Effector memory CD4-positive, alpha-beta T cell (primary cell): ENCODE results near the gene EVX1.

Experiments used
- DNase-seq, 3 donors: peaks; one replicate each; pipeline ENCODE4 v3.0.0-alpha.2; 2020
- H3K27ac ChIP-seq: 2 replicates; pipeline ENCODE4 v1.7.0; 2013; ENCODE audit warnings: mild to moderate bottlenecking, low read length, moderate library complexity; ENCODE audit not compliant: insufficient read depth, poor library complexity, severe bottlenecking
- H3K27me3 ChIP-seq: replicated peaks from 2 replicates; pipeline ENCODE4 v1.7.0; 2013; ENCODE audit warnings: mild to moderate bottlenecking, low read length; ENCODE audit not compliant: insufficient read depth, control insufficient read depth, poor library complexity, severe bottlenecking
- H3K36me3 ChIP-seq: 2 replicates; pipeline ENCODE4 v1.7.0; 2013; ENCODE audit warnings: mild to moderate bottlenecking, low read length, moderate library complexity; ENCODE audit not compliant: control insufficient read depth, insufficient read depth
- H3K4me1 ChIP-seq: 2 replicates; pipeline ENCODE4 v1.7.0; 2013; ENCODE audit warnings: low read length, mild to moderate bottlenecking; ENCODE audit not compliant: control insufficient read depth, insufficient read depth, poor library complexity, severe bottlenecking
- H3K4me3 ChIP-seq: 2 replicates; pipeline ENCODE4 v1.7.0; 2013; ENCODE audit warnings: low read length, low read depth, mild to moderate bottlenecking; ENCODE audit not compliant: insufficient read depth, poor library complexity, severe bottlenecking
- H3K9me3 ChIP-seq: 2 replicates; pipeline ENCODE4 v1.7.0; 2013; ENCODE audit warnings: mild to moderate bottlenecking, low read length, moderate library complexity; ENCODE audit not compliant: control insufficient read depth

The EVX1 gene

DNA sequence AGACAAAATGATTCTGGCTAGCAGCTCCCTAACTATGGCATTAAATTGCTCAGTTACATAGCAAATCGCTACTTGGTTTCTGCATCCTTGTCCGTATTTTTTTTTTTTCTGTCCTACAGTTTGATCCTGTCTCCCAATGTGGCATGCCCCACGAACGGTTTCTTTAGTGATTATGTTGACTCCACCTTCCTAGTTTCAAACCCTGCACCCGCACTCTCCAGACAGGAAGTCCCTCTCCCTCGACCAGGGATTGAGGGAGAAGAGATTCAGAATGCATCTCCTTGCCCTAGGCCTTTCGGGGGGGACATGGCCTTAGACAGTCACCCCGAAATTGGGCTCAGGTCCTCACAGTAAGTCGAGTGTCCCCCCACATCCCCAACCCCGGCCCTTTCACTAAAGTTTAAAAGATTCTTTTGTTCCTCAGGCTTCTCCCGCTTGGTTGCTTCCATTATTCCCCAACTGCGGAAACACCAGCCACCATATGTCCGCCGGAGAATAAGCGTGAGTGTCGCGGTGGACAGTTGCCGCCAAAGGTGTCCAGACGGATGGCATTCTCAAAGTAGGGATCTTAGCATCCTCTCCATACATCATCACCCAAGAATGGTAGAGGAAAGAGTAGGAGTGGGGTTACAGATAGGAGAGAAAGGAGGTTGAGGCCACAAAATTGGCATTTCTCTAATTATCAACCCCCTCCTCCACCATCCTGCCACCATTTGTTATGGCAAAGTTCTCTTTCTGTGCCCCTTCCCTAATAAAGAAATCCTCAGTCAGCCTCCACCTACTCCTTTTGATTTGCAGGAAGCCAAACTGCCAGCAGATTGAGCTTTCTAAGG is 7.3 kb downstream of the EVX1 start:
- H3K27ac ChIP-seq, result no peak overlapping the region
- peaks cover 52% of the 10 kb centered on the region for H3K27me3 ChIP-seq
- no peak for DNase-seq
- no peak overlapping the region for H3K4me3 ChIP-seq
- H3K4me1 ChIP-seq, result peaks cover 19% of the 10 kb centered on the region
- H3K9me3 ChIP-seq, result no peaks in the 10 kb centered on the region
- no peaks in the 10 kb centered on the region for H3K36me3 ChIP-seq

DNA sequence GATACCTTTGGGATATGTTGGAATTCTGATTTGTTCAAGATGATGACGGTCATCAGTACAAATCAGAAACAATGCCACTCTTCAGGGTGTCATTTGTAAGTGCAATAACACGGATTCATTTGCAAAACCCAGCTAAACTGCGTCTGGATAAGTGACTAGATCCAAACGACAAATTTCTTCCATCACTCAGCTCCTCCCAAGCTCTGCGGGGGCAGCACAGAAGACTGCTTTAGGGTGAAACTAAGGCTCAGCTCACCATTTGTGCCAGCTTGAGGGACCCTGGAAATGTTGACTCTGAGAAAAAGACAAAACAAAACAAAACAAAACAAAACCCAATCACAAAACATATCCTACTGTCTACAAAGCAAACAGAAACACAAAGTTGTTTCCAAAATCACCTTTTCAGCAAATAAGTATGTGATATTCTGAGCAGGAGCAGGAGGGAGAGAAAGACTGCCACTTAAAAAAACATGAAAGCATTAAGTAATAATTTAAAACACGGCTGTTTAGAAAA is 8.0 kb downstream of the EVX1 start:
- DNase-seq, result no peak
- Histone ChIP-seq H3K27me3 (peaks cover 45% of the 10 kb centered on the region), H3K4me3 (no peak overlapping the region)

DNA sequence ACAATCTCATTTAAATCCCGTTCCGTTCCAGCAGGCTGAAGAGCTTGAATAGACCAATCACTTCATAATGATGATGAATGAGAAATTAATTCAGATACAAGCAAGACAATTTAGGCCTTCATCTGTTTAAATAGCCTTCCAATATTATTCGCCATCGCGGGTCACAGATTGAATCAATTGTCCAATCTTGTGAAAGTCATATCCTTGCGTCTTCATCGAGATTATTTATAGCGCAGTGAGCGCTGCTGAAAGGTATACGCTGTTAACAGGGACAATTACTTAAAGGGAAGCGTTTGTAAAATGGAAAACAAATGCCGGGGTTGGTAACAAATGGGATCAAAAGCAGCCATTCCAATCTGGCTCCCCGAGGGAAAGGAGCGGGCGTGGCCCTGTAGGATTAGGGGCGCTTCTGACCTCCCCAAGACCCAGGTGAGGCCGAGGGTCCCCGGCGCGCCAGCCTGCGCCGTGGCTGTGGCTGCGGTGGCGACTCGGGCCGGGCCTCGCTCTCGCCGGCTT is 8.6 kb downstream of the EVX1 start:
- DNase-seq, result no peak

More for the DNA sequence above, 8.0 kb downstream of the EVX1 start:
- Histone ChIP-seq H3K36me3 (no peaks in the 10 kb centered on the region), H3K9me3 (no peaks in the 10 kb centered on the region), H3K4me1 (peaks cover 15% of the 10 kb centered on the region), H3K27ac (no peak overlapping the region)

DNA sequence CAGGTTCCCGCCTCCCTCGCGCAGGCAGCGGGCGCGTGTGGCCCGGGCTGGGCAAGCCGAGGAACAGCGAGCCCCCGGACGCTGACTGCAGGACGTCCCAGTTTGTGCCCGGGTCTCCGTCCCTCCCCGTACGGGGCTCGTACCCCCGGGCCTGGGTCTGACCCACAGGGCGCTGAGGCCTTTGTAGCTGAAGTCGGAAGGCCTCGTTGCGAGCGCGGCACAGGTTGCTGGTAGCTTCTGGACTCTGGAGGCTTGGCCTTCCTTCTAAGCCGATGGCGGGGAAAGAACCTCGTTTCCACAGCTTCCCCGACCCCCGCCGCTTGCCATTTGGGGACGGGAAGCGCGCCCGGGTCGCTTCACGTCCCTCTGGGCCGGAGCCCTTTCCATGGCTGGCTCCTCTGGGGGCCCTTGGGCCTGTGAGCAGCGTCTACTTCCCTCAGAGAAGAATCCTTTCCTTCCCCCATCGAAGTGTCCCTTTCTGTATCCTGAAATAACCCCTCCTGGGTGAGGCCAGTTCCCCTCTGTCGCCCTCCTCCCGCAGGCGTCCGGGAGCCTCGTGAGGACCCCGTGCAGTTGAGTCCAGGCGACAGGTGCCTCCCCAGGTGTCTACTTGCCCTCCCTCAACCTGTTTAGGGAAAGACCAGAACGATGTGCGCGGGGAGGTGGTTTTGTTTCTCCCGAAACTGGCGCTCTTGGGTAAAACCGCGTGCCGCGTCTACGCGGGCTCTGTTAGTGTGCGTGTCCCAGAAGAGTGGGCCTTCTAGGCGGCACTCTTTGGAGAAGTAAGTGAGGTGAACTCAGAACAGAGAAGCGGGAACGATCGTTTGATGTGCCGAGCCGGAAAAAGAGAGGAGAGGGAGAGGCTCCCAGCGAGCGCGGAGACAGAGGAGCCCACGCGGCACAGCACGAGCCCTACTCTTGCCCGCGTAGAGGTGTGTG is 9.3 kb downstream of the EVX1 start:
- peaks cover 32% of the 10 kb centered on the region for H3K27me3 ChIP-seq
- no peak for DNase-seq
- no peaks in the 10 kb centered on the region for H3K36me3 ChIP-seq
- H3K4me1 ChIP-seq, result peaks cover 10% of the 10 kb centered on the region
- no peak overlapping the region for H3K4me3 ChIP-seq
- H3K27ac ChIP-seq, result no peak overlapping the region
- no peaks in the 10 kb centered on the region for H3K9me3 ChIP-seq

More for the DNA sequence above, 8.6 kb downstream of the EVX1 start:
- no peak overlapping the region for H3K27ac ChIP-seq
- H3K9me3 ChIP-seq, result no peaks in the 10 kb centered on the region
- peaks cover 40% of the 10 kb centered on the region for H3K27me3 ChIP-seq
- no peaks in the 10 kb centered on the region for H3K36me3 ChIP-seq
- H3K4me3 ChIP-seq, result no peak overlapping the region
- peaks cover 12% of the 10 kb centered on the region for H3K4me1 ChIP-seq

DNA sequence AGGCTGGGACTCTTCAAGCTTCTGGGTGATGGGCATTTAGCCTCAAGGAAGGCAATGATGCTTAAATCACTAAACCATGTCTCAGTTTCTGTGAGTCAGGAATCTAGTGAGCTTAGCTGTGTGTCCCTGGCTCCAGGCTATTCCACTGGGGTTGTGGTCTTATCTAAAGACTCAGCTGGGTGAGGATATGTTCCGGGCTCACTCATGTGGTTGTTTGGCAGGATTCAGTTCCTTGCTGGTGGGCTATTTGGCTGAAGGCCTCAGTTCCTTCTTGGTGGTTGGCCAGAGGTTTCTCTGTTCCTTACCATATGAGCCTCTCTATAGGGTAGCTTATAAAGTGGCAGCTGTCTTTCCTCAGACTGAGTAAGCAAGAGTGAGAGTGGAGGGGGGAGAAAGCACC is 12.0 kb downstream of the EVX1 start:
- no peaks in the 10 kb centered on the region for H3K9me3 ChIP-seq
- H3K36me3 ChIP-seq, result no peaks in the 10 kb centered on the region
- H3K27ac ChIP-seq, result no peak overlapping the region
- DNase-seq, result no peak
- peaks cover 10% of the 10 kb centered on the region for H3K4me1 ChIP-seq
- peaks cover 27% of the 10 kb centered on the region for H3K27me3 ChIP-seq
- H3K4me3 ChIP-seq, result no peak overlapping the region

DNA sequence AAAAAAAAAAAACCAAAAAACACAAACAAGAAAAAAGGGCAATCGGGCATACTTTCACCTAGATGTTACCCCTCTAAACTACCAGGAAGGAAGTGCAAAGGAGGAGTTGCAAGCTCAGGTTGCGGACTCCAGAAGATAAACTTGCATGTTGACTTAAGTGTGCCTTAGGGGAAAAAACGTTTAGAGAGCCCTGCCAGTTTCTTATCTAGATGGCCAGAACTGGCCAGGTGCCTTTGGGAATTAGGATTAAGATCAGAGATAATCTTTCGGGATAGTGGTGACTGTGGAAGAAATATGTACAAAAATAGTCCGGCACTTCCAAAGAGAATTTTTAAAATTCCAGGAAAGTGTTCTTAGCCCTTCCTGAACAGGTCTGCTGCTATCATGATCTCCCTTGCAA is 17.6 kb downstream of the EVX1 start:
- no peak overlapping the region for H3K4me3 ChIP-seq
- H3K9me3 ChIP-seq, result no peaks in the 10 kb centered on the region
- H3K27ac ChIP-seq, result no peak overlapping the region
- no peaks in the 10 kb centered on the region for H3K27me3 ChIP-seq
- DNase-seq, result no peak
- no peaks in the 10 kb centered on the region for H3K36me3 ChIP-seq
- no peaks in the 10 kb centered on the region for H3K4me1 ChIP-seq

DNA sequence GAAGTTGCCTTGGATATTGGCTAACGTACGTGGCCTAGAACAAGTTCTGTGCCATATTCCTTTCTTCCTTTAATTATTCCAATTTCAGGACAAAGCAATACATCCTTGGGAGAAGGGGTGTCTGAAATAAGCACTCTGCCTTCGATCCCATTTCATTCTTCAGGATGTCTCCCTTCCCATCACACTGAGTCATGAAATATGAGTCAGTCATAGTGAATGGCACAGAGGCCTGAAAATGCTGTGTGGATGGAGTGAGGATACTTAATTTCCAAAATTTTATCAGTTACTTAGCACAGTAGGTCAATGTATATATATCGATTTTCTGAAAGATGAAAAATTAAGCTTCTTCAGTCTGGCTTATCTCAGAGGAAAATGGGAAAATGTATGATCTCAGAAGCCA is 19.5 kb downstream of the EVX1 start:
- Histone ChIP-seq H3K4me3 (no peak overlapping the region), H3K27me3 (no peaks in the 10 kb centered on the region), H3K27ac (no peak overlapping the region), H3K4me1 (no peaks in the 10 kb centered on the region), H3K9me3 (no peaks in the 10 kb centered on the region), H3K36me3 (no peaks in the 10 kb centered on the region)
- no peak for DNase-seq

DNA sequence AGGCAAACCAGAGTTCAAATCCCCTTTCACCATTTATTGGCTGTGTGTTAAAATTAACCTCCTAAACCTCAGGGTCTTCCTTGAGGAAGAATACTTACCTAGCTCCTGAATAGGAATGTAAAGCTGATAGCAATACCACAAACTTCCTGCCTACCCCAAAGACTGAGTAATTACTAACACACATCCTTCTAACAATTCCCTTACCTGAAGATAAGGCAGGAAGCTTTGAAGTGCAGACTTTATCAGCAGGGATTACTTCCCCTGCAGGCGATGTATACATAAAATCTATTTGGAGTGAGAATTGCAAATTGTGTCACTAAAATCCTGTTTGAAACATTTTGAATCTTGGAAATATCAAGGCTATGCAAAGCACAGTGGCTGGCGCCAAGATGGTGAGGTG is 21.2 kb downstream of the EVX1 start:
- no peaks in the 10 kb centered on the region for H3K27me3 ChIP-seq
- H3K4me1 ChIP-seq, result no peaks in the 10 kb centered on the region
- no peak overlapping the region for H3K27ac ChIP-seq
- no peaks in the 10 kb centered on the region for H3K36me3 ChIP-seq
- no peak for DNase-seq
- H3K4me3 ChIP-seq, result no peak overlapping the region
- H3K9me3 ChIP-seq, result no peaks in the 10 kb centered on the region

DNA sequence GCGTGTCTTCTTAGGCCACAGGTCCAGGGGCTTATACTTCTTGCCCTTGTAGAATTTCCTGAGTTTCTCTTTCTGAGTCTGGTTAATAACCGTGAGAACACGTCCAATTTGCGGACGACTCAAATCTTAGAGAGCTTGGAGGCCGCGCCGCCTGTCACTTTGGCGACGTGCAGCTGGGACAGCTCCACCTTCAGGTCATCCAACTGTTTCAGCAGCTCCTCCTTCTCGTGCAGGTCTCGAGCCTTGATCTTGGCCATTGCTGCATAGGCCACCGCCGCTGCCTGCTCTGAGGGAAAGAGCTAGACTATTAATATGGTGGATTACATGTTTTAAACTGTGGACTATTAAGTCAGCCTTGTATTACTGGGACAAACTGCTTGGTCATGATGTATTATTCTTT is 26.9 kb downstream of the EVX1 start:
- H3K9me3 ChIP-seq, result no peaks in the 10 kb centered on the region
- no peak for DNase-seq
- H3K4me3 ChIP-seq, result no peak overlapping the region
- H3K27ac ChIP-seq, result no peak overlapping the region
- no peaks in the 10 kb centered on the region for H3K27me3 ChIP-seq
- no peaks in the 10 kb centered on the region for H3K36me3 ChIP-seq
- H3K4me1 ChIP-seq, result no peaks in the 10 kb centered on the region
